Renal cortical epithelial cell (primary cell): ENCODE measurements around the gene HAPLN3. TPM values are rescaled to one million over a fixed set of nuclear protein-coding genes. Genes with fewer than 3 reads are reported as not detected.
"Not testable (repeated sequence)": the region's sequence is repeated elsewhere in the genome, so short reads cannot be mapped to it uniquely, and the experiment has no call there.

ENCODE experiments used
- DNase-seq: peaks from one replicate; pipeline ENCODE4 v3.0.0-alpha.2; 2011; ENCODE audit warnings: low read depth
- total RNA-seq: library from RNA; depleted of rRNA; stranded (reverse); fragments of >200 nt; gene quantifications from 2 replicates; pipeline ENCODE4 v1.2.3, GENCODE V29; 2014

HAPLN3 gene, protein sequence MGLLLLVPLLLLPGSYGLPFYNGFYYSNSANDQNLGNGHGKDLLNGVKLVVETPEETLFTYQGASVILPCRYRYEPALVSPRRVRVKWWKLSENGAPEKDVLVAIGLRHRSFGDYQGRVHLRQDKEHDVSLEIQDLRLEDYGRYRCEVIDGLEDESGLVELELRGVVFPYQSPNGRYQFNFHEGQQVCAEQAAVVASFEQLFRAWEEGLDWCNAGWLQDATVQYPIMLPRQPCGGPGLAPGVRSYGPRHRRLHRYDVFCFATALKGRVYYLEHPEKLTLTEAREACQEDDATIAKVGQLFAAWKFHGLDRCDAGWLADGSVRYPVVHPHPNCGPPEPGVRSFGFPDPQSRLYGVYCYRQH
- total RNA-seq: 4.7 and 6.6 TPM in 2 replicates

GRCh38 chr15:88894819-88895767 is at the start of gene HAPLN3:
TSS of gene HAPLN3 (minus strand) at chr15:88895544. CDS start at chr15:88887298, 8,246 bp downstream.
- no peak for DNase-seq

- DNase-seq: no peak
Measured at GRCh38 chr15:88940110-88940675, 44.8 kb upstream of the HAPLN3 start.

- DNase-seq: no peak
Measured at GRCh38 chr15:88939486-88939806, 44.1 kb upstream of the HAPLN3 start.

GRCh38 chr15:88938802-88939485 is 43.6 kb upstream of the HAPLN3 start:
- DNase-seq: no peak

GRCh38 chr15:88934449-88934848 is 39.1 kb upstream of the HAPLN3 start:
- not testable (repeated sequence) for DNase-seq

GRCh38 chr15:88932875-88933330 is 37.6 kb upstream of the HAPLN3 start:
- no peak for DNase-seq

GRCh38 chr15:88932271-88932874 is 37.0 kb upstream of the HAPLN3 start:
- DNase-seq: peak; percentile 56

- no peak for DNase-seq
Measured at GRCh38 chr15:88930579-88930978, 35.2 kb upstream of the HAPLN3 start.

GRCh38 chr15:88929358-88930098 is 34.2 kb upstream of the HAPLN3 start:
- DNase-seq: not testable (repeated sequence)

DNA sequence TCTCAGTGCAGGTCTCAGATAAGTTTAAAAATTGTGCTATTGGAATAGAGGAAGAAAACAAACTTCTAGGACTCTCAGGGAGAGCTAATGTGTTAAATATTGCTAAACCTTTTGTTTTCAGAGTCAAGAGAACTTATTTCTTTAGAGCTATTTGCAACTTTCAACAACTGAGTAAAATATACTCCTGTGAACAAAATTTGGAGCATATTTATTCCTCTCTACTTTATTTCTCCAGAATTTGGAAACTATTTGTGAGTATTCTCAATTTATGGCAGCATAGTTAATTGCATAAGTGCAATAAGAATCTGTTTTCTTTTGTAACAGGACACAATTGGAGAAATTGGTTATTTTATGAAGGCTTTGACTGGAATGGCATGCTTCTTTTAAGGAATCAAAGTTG is 32.8 kb upstream of the HAPLN3 start:
- not testable (repeated sequence) for DNase-seq

DNA sequence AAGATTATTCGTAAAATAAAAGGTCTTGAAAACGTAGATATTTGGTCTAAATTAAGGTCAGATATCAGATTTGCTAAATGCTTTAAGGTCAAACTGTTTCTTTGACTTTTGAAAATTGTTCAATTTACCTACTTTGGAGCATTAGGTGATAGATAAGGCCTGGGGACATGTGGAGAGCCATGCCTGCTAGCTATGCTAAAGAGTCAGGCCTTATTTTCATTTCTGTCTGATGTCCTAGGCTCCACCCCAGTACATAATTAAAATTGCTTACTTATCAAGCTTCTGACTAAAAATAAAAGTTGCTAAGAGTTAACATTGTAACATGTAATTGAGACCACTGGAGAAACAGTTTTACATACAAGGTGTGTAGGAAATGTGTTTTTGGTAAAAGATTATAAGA is 30.3 kb upstream of the HAPLN3 start:
- not testable (repeated sequence) for DNase-seq

GRCh38 chr15:88920892-88921435 is 25.6 kb upstream of the HAPLN3 start:
- DNase-seq: peak; percentile 83

DNA sequence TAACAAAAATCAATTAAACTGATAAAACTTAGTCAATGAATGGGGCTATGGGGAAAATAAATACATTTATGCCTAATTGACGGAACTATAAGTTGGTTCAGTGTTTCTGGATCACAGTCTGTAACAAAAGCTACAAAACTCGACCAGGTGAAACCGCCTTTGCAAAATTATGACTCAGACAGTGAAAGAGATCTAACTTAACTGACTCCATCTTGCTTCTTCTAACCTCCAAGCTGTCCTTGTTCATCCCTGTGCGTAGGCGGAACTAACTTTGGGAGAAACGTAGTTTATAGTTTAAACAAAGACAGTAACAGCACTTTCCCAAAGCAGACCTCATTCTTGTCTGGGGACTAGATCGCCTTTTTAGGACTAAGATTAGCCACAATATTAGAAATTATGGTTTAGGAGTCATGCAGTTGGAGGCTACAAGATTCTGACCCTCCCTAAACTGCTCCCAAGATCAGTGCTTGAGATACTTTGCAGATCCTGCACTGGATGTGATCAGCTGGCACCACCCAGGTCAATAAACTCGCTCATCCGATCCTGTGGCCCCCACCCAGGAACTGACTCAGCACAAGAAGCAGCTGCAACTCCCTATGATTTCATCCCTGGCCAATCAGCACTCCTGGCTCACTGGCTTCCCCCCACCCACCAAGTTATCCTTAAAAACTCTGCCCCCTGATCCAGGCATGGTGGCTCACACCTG is 25.0 kb upstream of the HAPLN3 start:
- DNase-seq: peak; percentile 58

GRCh38 chr15:88918738-88919137 is 23.4 kb upstream of the HAPLN3 start:
- peak; percentile 100 for DNase-seq

DNA sequence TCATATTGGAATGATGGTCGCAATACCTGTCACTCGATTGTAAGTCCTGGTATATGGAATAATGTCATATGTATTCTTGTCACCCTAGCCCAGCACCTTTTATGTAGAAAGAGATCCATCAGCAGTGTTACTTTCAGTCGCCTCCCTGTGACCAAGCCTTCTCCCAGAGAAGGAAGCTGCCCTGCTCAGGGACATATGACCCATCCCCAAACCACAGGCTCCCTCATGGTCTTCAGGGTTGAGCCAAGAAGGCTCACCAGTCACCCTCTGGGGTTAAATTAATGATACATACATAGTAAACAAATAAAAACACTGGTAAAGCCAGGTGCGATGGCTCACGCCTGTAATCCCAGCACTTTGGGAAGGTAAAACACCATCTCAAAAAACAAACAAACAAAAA is 22.4 kb upstream of the HAPLN3 start:
- no peak for DNase-seq

- DNase-seq: no peak
Measured at GRCh38 chr15:88915354-88915753, 20.0 kb upstream of the HAPLN3 start.

DNA sequence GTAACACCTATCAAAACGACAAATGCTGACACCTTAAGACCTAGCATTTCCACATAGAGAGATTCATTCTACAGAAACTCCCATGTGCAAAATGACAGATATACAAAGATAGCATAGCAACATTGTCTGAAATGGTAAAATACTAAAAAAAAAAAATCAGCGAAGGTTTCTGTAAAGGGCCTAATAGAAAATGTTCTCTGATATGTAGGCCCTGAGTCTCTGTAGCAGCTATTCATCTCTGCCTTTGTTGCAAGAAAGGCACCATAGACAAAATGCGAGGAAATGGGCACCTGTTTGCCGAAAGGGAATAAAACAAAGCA is 18.5 kb upstream of the HAPLN3 start:
- DNase-seq: no peak

DNA sequence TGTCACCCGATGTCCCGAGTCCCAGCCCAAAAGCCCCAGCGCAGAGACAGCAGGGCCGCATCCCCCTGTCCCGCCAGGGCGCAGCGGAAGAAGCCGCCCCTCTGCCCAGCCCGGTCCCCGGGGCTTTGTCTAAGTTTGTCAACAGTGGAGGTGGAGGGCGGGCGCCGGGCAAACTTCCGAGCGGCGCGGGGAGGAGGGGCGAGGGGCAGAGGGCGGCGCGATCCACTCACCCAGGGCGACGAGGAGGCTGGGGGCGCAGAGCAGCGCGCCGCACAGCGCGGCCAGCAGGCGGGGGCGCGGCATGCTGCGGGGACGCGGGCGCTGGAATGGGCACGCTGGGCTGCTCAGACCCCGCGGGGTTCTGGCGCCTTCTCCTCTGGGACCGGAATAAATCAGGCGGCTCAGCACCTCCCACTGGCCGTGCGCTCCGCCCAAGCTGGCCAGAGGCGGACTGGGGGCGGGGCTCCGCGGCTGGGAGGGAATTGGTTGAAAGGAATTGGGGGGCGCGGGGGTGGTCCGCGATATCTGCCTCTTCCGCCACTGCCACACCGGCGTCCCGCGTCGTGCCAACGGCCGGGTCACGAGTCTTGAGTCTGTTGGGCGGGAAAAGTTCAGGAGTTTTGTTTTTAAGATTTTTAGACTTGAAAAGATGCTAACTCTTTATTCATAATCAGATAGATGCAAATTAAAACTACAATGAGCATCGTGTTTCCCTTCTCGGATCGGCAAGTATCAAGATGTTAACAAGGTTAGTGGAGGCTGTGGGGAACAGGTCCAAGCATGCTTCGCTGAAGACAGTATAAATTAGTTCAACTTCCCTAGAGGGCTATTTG is 17.9 kb upstream of the HAPLN3 start, which contains the start of gene MFGE8:
Gene MFGE8 (minus strand): TSS at position 363 of the 833 bp plus-strand sequence. CDS start 60 bp downstream, at position 303.
- DNase-seq: peak; percentile 47

- DNase-seq: no peak
Measured at GRCh38 chr15:88912500-88912921, 17.2 kb upstream of the HAPLN3 start.
